Motor neuron (in vitro differentiated cells): ENCODE results near the gene TRPM1. TPM values are rescaled to one million over a fixed set of nuclear protein-coding genes. Genes with fewer than 3 reads are reported as not detected.
A peak's percentile ranks its signal among the peaks of the same experiment; 100 is the strongest.
"Not testable (repeated sequence)": the region's sequence is repeated elsewhere in the genome, so short reads cannot be mapped to it uniquely, and the experiment has no call there.

ENCODE experiments used
- ATAC-seq, 8 experiments: fragments of 200-7000 bp; cut with Tn5 transposase; replicated peaks in 6 of 8; 2 replicates each; pipeline ENCODE4 v1.8.0; 2021; ENCODE audit warnings: mild to moderate bottlenecking in 8 of 8, moderate library complexity in 8 of 8
- H3K27ac ChIP-seq, 2 donors: fragments of 250-450 bp; sonication (Bioruptor Pico); 2 replicates each; pipeline ENCODE4 v1.9.0; 2021; ENCODE audit warnings: antibody characterized with exemption in 2 of 2, mild to moderate bottlenecking in 2 of 2, moderate library complexity in 1 of 2
- H3K4me1 ChIP-seq, 2 donors: fragments of 250-450 bp; sonication (Bioruptor Pico); replicated peaks in 1 of 2; 2 replicates each; pipeline ENCODE4 v1.6.1; 2021; ENCODE audit warnings: antibody characterized with exemption in 2 of 2, mild to moderate bottlenecking in 2 of 2, moderate library complexity in 1 of 2
- H3K4me3 ChIP-seq, 5 donors: fragments of 250-450 bp; sonication (Bioruptor Pico); 2 replicates each; pipeline ENCODE4 v1.9.0; 2021; ENCODE audit warnings: antibody characterized with exemption in 5 of 5, mild to moderate bottlenecking in 5 of 5, moderate library complexity in 4 of 5
- WGBS, 10 experiments: fragments of 450-650 bp; shearing (Covaris generic); methylation state at CpG; one replicate each; pipeline ENCODE4 v1.0.0; 2022; 5-methylcytosine and 5-hydroxymethylcytosine counted together
- in situ Hi-C, 9 experiments: fragments of 400-800 bp; cut with MboI; loops; one replicate each; pipeline ENCODE4 v1.15.0; 2021; ENCODE audit warnings: low sequenced_read_pairs in 9 of 9, low pct_unique_long_range_greater_than_20kb in 2 of 9; ENCODE audit not compliant: unreplicated experiment in 9 of 9
- total RNA-seq, 8 experiments: library from RNA; unstranded; fragments of 300-600 nt; gene quantifications; 2 replicates each; pipeline versions ENCODE4 v1.2.3 to v1.2.4, GENCODE V29; 2022

The TRPM1 gene
- total RNA-seq, 8 experiments from 2014 or later, result 0.11 to 2.7 (median 0.62) TPM; not detected in 1

DNA sequence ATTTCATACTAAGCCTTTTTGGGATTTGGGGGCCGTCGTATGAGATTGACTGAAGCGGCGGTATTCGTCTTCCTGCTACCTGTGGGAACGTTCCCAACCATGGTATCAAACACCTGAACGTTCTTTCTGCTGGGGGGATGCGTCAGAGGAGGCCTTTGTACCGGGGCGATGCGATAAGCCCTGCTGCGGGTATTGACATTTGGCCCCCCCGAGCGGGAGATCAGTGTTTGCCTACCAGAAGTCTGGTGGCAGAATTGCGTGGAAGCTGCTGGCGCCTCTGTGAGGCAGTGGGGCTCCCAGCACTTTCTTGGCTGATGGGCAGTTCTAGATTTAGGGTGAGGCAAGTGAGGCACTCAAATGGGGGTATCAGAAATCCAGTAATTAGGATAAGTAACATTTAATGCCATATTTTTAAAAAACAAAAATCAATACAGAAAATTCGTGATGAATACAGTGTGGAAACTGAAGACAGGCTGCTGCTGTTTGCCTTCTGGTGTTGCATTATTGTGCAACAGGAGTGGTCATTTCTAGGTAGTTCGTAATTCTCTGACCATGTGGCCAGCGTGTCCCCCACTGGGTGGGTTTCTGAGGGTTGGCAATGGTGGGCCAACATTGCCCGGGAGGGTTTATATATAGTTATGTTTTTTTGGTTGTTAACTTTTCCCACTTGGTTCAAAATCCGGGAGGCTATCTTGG, 12.7 kb downstream of the TRPM1 start:
- no peak for ATAC-seq
- H3K27ac ChIP-seq, result no peak overlapping the region
- in situ Hi-C loops, result no loop called here
- no peaks in the 10 kb centered on the region for H3K4me1 ChIP-seq
- WGBS, 10 experiments, result 57 to 100% (median 91%) methylated on average over 1 to 16 of the region's 21 CpGs; no CpG with 5 or more reads in 2 of the 10 experiments
- no peak overlapping the region for H3K4me3 ChIP-seq

DNA sequence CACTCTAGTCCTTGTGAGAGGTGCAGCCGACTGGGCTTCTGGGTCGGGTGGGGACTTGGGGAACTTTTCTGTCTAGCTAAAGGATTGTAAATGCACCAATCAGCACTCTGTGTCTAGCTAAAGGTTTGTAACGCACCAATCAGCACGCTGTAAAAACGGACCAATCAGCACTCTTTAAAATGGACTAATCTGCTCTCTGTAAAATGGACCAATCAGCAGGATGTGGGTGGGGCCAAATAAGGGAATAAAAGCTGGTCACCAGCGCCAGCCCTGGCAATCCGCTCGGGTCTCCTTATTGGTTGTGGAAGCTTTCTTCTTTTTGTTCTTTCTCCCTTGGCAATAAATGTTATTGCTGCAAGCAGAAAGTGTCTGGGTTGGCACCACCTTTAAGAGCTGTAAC, 13.5 kb downstream of the TRPM1 start:
- ATAC-seq, in situ Hi-C loops, H3K27ac ChIP-seq, H3K4me1 ChIP-seq, H3K4me3 ChIP-seq: not testable (repeated sequence)
- 70 to 100% (median 89%) methylated on average over 2 to 6 of the region's 8 CpGs; no CpG with 5 or more reads in 2 of the 10 experiments for WGBS, 10 experiments

DNA sequence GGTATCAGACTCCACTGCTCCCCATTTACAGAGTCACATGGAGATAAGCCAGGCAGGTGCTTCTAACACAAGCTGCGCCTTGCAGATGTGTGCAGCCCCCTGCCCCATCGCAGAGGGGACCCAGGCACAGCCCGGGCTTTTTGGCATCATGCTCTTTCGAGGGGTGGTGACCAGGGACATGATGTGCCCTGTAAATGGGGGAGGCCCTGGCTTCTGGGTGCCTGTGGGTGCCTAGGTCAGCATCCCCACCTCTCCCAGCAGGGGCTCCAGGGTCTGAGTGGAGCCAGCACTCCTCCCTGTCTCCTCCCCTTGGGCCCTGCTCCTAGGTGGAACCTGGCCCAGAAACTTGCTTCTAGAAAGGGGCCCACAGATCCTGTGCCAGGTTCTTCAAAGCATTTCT, 15.2 kb downstream of the TRPM1 start:
- Histone ChIP-seq H3K27ac (no peak overlapping the region), H3K4me3 (no peak overlapping the region), H3K4me1 (no peaks in the 10 kb centered on the region)
- ATAC-seq, result no peak
- WGBS, 10 experiments, result 90 to 100% methylated on average over 2 to 3 of the region's 4 CpGs; no CpG with 5 or more reads in 8 of the 10 experiments
- in situ Hi-C loops, result no loop called here

DNA sequence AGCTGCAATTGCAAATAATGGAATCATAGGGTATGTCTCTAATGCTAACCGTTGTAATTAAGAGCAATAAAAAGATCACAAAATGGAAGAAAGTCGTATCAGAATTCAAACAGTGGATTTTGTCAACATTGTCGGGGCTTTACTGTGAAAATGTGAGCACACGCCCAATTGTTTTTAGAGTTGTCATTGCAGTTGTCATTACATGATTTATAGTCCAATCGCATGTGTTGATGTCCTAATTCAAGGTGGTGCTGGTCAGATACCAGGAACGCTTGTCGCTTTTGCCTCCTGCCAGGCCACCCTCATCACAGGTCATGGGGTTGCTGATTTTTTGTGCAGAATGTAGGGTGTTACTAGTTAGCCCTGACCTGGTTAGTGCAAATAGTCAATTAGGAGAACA, 16.2 kb downstream of the TRPM1 start:
- in situ Hi-C loops, result no loop called here

DNA sequence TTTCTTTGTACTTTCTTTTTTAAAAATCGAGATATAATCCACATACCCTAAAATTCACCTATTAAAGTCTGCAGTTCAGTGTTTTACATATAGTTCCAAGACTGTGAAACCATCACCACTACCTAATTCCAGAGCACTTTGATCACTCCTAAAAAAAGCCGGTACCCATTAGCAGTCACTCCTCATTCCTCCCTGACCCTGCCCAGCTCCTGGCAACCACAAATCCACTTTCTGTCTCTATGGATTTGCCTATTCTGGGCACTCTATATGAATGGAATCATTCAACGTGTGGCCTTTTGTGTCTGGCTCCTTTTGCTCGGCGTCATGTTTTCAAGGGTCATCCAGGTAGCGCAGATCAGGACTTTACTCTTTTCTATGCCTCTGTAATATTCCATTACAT, 17.3 kb downstream of the TRPM1 start:
- no peak overlapping the region for H3K27ac ChIP-seq
- in situ Hi-C loops, result no loop called here
- WGBS, 10 experiments, result 20 to 100% (median 80%) methylated on average over 1 to 5 of the region's 6 CpGs; no CpG with 5 or more reads in 2 of the 10 experiments
- peak in 1 of 8 experiments; percentile 36 for ATAC-seq
- H3K4me1 ChIP-seq, result peaks cover 15 to 16% of the 10 kb centered on the region in 2 donors
- H3K4me3 ChIP-seq, result no peak overlapping the region

More for the DNA sequence above, 16.2 kb downstream of the TRPM1 start:
- ATAC-seq, result no peak
- H3K4me3 ChIP-seq, result no peak overlapping the region
- H3K27ac ChIP-seq, result no peak overlapping the region
- H3K4me1 ChIP-seq, result peaks cover 3 to 4% of the 10 kb centered on the region in 2 donors
- WGBS, 10 experiments, result 49 to 100% (median 90%) methylated on average over 2 to 7 of the region's 7 CpGs

DNA sequence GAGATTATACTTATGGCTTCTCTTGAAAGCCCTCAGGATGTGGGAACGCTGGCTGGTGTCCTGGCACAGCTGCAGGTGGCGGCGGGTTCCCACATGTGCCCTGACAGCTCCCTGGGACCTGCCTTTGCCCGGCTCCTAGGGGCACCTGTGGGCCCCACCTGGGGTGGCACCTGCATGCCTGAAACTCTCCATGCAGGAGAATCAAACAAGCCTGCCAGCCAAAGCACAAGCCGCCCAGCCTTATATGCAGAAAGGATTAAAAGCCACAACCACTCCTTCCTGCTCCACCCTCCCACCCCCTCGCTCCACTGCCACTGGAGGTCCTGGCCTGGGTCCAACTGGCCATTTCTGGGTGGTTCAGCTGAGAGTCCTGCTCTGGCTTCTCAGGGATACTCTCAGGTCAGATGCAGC, 18.1 kb downstream of the TRPM1 start:
- in situ Hi-C loops, result no loop called here
- H3K27ac ChIP-seq, result no peak overlapping the region
- peaks cover 20 to 23% of the 10 kb centered on the region in 2 donors for H3K4me1 ChIP-seq
- ATAC-seq, result peak in 2 of 8 experiments; percentile 2 to 7
- no peak overlapping the region for H3K4me3 ChIP-seq
- 9 to 91% (median 62%) methylated on average over 1 to 6 of the region's 6 CpGs; no CpG with 5 or more reads in 6 of the 10 experiments for WGBS, 10 experiments

DNA sequence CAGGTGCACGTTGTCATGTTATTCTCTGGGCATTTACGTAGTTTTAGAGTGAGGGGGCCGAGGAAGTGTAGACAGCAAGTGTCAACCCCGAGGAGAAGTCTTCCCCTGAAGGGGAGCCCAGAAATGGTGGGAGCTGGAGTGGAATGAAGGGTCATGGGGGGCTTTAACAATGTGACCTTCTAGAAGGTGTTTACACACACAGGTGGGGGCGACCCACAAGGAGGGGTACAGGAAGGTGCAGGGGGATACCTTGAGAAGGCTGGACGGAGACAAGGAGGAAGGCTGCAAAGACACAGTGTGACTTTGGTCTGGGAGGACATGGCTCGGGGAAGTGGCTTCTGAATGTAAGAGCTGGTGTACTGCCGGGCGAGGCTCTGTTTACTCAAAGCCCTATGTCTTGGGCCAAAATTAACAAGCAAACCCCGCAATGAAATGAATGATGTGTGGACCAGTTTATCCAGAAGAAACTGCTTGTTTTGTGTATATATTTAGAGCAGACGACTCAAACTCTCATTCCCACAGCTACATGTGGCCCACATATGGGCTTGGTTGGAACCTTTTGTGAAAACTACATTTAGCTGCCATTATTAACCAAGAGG, 18.7 kb downstream of the TRPM1 start:
- ATAC-seq, result peak in 1 of 8 experiments; percentile 0

DNA sequence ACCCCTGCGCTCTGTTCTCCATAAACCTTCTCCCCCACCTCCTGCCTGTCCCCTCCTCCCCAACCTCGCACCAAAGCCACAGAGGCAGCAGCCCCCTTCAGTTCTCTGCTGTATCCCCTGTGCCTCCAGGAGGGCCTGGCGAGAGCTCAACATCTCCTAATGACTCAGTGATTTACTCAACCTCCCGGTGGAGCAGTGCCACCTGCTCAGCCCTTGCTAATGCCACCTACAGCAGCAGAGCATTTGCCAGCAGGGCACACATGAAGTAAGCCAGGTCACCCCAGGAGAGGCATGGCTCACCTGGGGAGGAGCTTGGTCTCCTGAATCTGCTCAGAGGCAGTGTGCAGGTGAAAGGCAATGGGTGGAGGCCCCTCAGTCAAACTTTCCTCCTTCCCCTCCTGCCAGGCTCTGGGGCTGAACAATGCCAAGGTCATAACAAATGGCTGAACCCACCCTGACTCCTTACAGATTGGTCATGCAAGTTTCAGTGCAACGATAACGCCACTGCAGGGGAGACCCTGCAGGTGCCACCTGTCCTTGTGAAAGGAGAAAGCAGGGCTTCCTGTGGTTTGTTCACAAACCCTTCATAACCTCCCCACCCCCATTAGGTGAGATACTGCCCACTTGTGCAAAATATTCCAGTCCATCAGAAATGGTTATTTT, 19.8 kb downstream of the TRPM1 start:
- peaks cover 30 to 31% of the 10 kb centered on the region in 2 donors for H3K4me1 ChIP-seq
- H3K27ac ChIP-seq, result no peak overlapping the region
- WGBS, 10 experiments, result 96 to 100% methylated on average over 1 to 2 of the region's 6 CpGs; no CpG with 5 or more reads in 8 of the 10 experiments
- no peak overlapping the region for H3K4me3 ChIP-seq
- no peak for ATAC-seq
- in situ Hi-C loops, result no loop called here

More for the DNA sequence above, 18.7 kb downstream of the TRPM1 start:
- WGBS, 10 experiments, result 0 to 100% (median 62%) methylated on average over 1 to 8 of the region's 11 CpGs
- H3K4me3 ChIP-seq, result no peak overlapping the region
- in situ Hi-C loops, result no loop called here
- peaks cover 25 to 28% of the 10 kb centered on the region in 2 donors for H3K4me1 ChIP-seq
- H3K27ac ChIP-seq, result no peak overlapping the region

DNA sequence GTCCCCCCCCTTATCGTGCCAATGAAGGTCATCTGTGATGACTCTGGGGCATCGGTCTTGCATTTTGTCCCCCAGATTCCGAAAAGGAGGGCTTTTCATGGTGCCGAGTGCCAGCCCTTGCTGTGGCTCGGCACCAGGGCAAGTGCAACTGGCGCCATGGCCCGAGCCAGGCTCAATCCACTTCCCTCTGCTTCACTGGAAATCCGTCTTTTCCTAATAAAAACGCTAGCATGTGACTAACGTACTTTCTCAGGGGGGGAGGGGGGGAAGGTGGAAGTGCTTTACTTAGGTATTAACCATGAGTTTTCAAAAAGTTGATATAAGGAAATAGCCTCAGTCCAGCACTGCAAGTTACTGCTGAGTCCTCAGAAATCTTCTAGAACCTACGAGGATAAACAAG, 20.5 kb downstream of the TRPM1 start:
- Histone ChIP-seq H3K27ac (no peak overlapping the region), H3K4me1 (peaks cover 30 to 31% of the 10 kb centered on the region in 2 donors), H3K4me3 (no peak overlapping the region)
- in situ Hi-C loops, result no loop called here
- 0 to 50% (median 40%) methylated on average over 1 to 2 of the region's 11 CpGs; no CpG with 5 or more reads in 7 of the 10 experiments for WGBS, 10 experiments
- ATAC-seq, result no peak

DNA sequence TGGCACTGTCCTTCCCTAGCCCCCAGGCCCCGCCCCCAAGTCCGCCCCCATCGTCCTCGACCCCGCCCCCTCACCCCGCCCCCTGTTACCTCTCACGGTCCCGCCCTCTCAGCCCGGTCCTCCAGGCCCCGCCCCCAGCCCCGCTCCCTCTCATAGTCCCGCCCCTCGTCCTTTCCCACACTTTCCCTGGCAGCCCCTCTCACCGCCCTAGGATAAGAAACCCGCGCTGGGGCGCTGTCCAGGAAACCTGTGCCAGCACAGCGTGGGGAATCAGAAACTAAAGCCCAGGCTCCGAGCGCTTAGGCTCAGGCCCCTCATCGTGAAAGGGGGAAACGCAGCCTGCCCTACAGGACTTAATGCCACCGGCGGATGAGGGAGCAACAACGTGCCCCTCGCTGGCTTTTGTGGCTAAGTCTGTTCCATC, 20.9 kb downstream of the TRPM1 start:
- H3K4me1 ChIP-seq, result peaks cover 30 to 31% of the 10 kb centered on the region in 2 donors
- ATAC-seq, result peak in 6 of 8 experiments; percentile 6 to 78 (median 63)
- no peak overlapping the region for H3K4me3 ChIP-seq
- no peak overlapping the region for H3K27ac ChIP-seq
- in situ Hi-C loops, result no loop called here
- 8 to 73% methylated on average over 3 to 5 of the region's 26 CpGs; no CpG with 5 or more reads in 8 of the 10 experiments for WGBS, 10 experiments

DNA sequence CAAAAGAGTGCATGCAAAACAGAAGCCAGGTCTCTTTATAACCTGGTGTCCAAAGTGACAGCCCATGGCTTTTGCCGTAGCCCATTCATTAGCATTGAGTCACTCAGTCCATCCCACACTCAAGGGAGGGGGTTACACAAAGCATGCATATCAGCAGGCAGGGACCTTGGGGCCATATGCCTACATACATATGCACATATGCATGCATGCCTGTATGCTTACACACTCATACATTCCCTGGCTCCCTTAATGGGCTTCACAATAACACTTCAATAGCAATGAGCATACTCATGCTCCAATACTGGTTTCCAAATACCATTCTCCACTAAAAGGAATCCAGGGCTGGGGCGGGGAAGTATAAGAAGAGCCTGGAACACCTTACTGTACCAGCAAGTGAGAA, 22.0 kb downstream of the TRPM1 start:
- Histone ChIP-seq H3K4me1 (peaks cover 30 to 31% of the 10 kb centered on the region in 2 donors), H3K27ac (no peak overlapping the region), H3K4me3 (no peak overlapping the region)
- WGBS, 10 experiments, result 0 to 100% (median 51%) methylated on average over 1 to 2 of the region's 2 CpGs; no CpG with 5 or more reads in 4 of the 10 experiments
- in situ Hi-C loops, result no loop called here
- ATAC-seq, result peak; percentile 24 to 95 (median 86)

DNA sequence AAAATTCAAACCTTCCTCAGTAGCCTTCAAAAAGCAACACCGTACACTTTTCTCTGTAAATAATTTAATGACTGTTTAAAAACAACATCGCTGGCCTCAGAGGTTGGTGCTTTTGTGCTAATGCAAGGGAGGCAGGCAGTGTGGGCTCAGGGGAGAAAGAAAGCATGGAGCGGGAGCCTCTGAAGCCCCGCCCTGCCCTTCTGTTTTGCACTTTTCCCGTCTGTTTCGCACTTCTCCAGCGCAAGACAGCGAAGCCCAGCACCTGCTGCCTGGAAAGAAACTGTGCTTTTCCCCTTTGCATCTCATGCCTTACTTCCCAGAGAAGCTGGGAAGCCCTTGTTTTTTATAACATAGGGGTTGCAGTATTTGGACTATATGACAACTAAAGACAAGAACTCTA, 23.1 kb downstream of the TRPM1 start:
- H3K4me1 ChIP-seq, result peaks cover 30 to 31% of the 10 kb centered on the region in 2 donors
- in situ Hi-C loops, result no loop called here
- H3K4me3 ChIP-seq, result no peak overlapping the region
- 20 to 67% (median 42%) methylated on average over 1 to 3 of the region's 8 CpGs; no CpG with 5 or more reads in 6 of the 10 experiments for WGBS, 10 experiments
- peak in 3 of 8 experiments; percentile 1 to 3 (median 2) for ATAC-seq
- no peak overlapping the region for H3K27ac ChIP-seq

DNA sequence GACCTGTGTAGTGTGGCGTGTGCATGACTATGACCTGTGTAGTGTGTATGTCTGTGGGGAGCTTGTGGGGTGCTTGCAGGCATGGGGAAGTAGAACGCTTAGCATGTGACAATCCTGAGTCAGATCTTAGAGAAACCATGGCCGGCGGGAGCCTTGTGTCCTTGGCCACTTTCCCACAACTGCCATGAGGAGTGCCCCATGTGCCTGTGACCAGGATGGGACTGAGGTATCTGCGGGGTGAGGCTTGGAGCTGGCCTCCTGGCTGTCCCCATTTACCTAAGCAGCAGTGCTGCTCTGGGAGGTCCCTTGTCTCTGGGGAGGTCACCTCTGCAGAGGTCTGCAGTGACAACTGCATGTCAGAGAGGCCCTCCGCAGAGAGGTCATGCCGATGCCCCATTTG, 23.6 kb downstream of the TRPM1 start:
- Histone ChIP-seq H3K4me3 (no peak overlapping the region), H3K4me1 (peaks cover 30 to 31% of the 10 kb centered on the region in 2 donors), H3K27ac (no peak overlapping the region)
- 20 to 74% (median 67%) methylated on average over 1 to 5 of the region's 7 CpGs; no CpG with 5 or more reads in 5 of the 10 experiments for WGBS, 10 experiments
- ATAC-seq, result peak in 1 of 8 experiments; percentile 13
- in situ Hi-C loops, result no loop called here
